GM18520 (cell line): ENCODE measurements around the gene GATA6.
A peak's percentile ranks its signal among the peaks of the same experiment; 100 is the strongest.

ENCODE experiments used
- ATAC-seq: cut with Tn5 transposase; IDR thresholded peaks from one replicate; pipeline ENCODE4 v1.9.1; 2021; ENCODE audit not compliant: unreplicated experiment

GATA6 gene

GRCh38 chr18:22169011-22169888 lies at the start of gene GATA6:
Gene GATA6 (plus strand): TSS chr18:22169589. CDS start chr18:22171145, 1,556 bp downstream.
- ATAC-seq, result no peak

GRCh38 chr18:22124970-22125369 lies 44.4 kb upstream of the GATA6 start:
- ATAC-seq, result no peak

GRCh38 chr18:22128954-22129353 lies 40.4 kb upstream of the GATA6 start:
- ATAC-seq, result no peak

GRCh38 chr18:22129778-22130177 lies 39.6 kb upstream of the GATA6 start:
- no peak for ATAC-seq

GRCh38 chr18:22132258-22132657 lies 37.1 kb upstream of the GATA6 start:
- ATAC-seq, result no peak

- ATAC-seq, result no peak
These were observed 36.6 kb upstream of the GATA6 start for GRCh38 chr18:22132763-22133162.

- ATAC-seq, result no peak
These were observed 33.0 kb upstream of the GATA6 start for GRCh38 chr18:22136395-22136794.

- peak; percentile 41 for ATAC-seq
These were observed 28.2 kb upstream of the GATA6 start for GRCh38 chr18:22141211-22141610.

- ATAC-seq, result no peak
These were observed 25.7 kb upstream of the GATA6 start for GRCh38 chr18:22143347-22144340.

- ATAC-seq, result no peak
These were observed 24.2 kb upstream of the GATA6 start for GRCh38 chr18:22145160-22145559.

GRCh38 chr18:22149710-22150109 lies 19.7 kb upstream of the GATA6 start:
- ATAC-seq, result no peak

GRCh38 chr18:22152093-22152492 lies 17.3 kb upstream of the GATA6 start:
- ATAC-seq, result no peak

- ATAC-seq, result no peak
These were observed 16.0 kb upstream of the GATA6 start for GRCh38 chr18:22153428-22153827.

GRCh38 chr18:22155584-22155983 lies 13.8 kb upstream of the GATA6 start:
- ATAC-seq, result no peak

GRCh38 chr18:22159014-22159413 lies 10.4 kb upstream of the GATA6 start:
- ATAC-seq, result no peak

- ATAC-seq, result no peak
These were observed 8.3 kb upstream of the GATA6 start for GRCh38 chr18:22161090-22161489.

GRCh38 chr18:22163416-22164161 lies 5.8 kb upstream of the GATA6 start:
- ATAC-seq, result no peak

- no peak for ATAC-seq
These were observed 4.9 kb upstream of the GATA6 start for GRCh38 chr18:22164337-22165048.

- ATAC-seq, result no peak
These were observed 4.3 kb upstream of the GATA6 start for GRCh38 chr18:22165049-22165602.

GRCh38 chr18:22165603-22166068 lies 3.8 kb upstream of the GATA6 start:
- no peak for ATAC-seq
